ENCODE data around the gene SPX.

Gene SPX

GRCh38 chr12:21580748-21581516, 54.8 kb downstream of the SPX start:
- no peak overlapping the region for H3K4me3 ChIP-seq (ENCODE audit: low read length)
- TF ChIP-seq ZNF274 (IDR thresholded peaks at IDR 0.05; ENCODE audit: low read depth, low read length) = no peak
